HG03108 (cell line): ENCODE results near the gene FAM193A.
"Not testable (repeated sequence)": the region's sequence is repeated elsewhere in the genome, so short reads cannot be mapped to it uniquely, and the experiment has no call there.

ENCODE experiments used
- ATAC-seq: cut with Tn5 transposase; IDR thresholded peaks from one replicate; pipeline ENCODE4 v1.9.1; 2021; ENCODE audit warnings: moderate library complexity; ENCODE audit not compliant: unreplicated experiment

Gene FAM193A

DNA sequence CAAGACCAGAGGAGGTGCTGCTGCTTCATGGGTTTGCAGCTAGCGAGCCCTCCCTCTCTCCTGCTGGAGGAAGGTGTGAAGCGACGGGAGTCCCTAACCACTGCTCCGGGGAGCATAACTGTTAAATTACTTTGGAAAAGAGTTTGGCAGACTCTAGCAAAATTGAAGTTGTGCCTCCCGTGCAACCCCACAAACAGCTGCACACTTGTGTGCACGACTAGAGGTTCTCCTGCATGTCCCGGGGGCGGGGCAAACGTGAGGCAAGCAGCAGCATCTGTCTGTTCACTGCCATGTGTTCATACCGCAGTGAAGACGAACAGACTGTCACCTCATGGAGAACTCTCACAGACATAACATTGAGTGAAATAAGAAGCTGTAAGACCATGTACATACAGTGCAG, 185.1 kb downstream of the FAM193A start:
- ATAC-seq = no peak

GRCh38 chr4:2722033-2722432, 185.6 kb downstream of the FAM193A start:
- no peak for ATAC-seq

GRCh38 chr4:2723751-2724150, 187.3 kb downstream of the FAM193A start:
- ATAC-seq = no peak

DNA sequence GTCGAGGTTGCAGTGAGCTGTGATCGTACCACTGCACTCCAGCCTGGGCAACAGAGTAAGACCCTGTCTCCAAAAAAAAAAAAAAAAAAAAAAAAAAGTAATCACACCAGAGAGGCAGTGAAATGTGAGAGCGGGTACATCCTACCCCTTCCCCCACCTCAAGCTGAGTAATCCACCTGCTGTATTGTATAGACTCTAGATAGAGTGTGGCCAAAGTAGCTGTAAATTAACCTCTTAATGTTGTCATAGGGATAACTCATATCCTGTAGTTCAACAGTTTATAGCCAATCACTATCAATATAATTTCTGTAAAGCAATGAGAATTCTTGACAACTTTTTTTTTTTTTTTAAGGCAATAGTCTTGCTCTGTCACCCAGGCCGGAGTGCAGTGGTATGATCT, 188.9 kb downstream of the FAM193A start:
- no peak for ATAC-seq

DNA sequence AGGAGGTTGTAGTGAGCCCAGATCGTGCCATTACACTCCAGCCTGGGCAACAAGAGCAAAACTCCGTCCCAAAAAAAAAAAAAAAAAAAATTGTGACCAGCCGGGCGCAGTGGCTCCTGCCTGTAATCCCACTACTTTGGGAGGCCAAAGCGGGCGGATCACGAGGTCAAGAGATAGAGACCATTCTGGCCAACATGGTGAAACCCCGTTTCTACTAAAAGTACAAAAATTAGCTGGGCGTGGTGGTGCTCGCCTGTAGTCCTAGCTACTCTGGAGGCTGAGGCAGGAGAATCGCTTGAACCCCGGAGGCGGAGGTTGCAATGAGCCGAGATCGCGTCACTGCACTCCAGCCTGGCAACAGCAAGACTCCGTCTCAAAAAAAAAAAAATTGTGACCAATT, 190.4 kb downstream of the FAM193A start:
- ATAC-seq = not testable (repeated sequence)

DNA sequence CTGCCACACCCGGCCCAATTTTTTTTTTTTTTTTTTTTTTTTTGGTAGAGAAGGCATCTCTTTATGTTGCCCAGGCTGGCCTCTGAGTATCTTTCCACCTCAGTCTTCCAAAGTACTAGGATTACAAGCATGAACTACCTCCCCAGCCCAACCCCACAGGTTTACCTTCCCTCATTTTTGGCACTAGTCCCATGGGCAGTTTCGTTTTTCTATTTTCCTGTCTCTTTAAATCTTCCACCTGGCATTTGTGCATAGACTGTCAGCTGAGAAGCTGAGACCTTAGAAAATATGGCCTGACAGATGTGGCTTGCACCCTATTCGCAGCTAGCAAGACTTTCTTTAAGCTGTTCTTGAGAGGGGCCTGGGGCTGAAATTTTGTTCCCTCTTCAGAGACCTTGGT, 191.8 kb downstream of the FAM193A start:
- ATAC-seq = no peak

GRCh38 chr4:2728806-2729532, 192.5 kb downstream of the FAM193A start:
- ATAC-seq = no peak

DNA sequence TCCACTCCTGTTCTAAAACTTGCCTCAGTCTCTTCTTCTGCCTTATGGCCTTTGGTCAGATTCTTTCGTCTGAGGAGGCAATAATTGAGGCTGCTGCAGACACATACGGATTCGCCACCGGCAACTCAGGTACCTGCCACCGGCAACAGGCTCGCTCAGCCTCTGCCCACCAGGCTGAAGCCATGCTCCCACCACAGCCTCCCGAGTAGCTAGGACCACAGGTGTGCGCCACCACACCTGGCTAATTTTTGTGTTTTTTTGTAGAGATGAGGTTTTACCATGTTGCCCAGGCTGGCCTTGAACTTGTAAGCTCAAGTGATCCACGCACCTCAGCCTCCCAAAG, 193.1 kb downstream of the FAM193A start:
- ATAC-seq = no peak

GRCh38 chr4:2731907-2732317, 195.5 kb downstream of the FAM193A start:
- ATAC-seq = no peak

DNA sequence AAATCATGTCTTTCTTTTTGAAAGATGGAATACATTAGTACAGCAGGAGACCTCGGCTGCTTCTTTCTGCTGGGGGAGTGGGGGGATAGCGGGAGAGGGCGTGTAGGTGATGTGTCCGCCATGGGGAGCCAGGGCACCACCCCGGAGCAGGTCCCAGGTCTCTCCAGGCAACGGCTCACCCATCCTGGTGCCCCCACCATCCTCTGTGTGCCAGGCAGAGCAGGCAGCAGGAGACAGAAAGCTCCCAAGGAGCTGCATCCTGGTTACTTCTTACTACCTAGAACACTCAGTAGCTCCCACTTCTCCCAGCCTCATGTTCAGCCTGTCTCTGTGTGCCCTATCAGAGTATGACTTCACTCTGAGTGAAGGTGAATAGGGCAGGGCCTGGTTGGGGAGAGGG, 196.1 kb downstream of the FAM193A start:
- no peak for ATAC-seq

DNA sequence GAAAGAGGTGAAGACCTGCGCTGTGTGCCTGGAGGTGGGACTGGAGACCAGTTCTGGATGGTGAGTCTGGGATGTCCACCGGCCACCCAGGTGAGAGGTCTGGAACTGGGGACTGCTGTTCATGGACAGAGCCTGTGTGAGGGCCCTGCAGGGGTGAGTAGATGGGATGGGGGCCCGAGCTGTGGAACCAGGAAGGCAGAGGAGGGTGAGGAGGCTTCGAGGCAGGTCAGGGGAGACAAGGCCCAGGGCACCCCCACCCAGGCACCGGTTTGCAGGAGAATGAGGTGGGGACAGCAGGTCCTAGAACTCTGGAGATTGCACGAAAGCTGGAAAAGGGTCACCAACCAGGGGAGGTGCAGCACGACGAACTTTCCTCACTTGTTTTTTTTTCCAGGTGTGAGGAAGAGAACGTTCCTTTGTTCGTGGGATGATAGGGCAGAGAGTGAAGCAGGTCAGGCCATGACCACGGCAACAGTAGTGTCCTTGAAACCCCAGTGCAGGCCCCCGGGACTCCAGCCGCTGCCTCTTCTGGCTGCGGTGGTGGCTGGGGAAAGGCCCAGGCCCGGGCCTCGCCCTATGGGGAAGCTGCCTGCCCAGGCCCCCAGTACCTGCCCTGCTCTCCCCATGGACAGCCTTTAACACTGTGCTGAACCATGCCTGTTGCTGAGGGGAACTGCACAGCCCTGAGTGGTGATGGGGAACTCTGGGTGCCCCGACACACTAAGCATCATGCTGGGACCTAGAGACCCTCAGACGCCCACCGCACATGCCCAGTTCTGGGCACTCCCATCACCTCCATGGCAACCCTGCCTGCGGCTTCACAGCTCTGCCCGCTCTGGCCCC, 196.8 kb downstream of the FAM193A start:
- no peak for ATAC-seq

DNA sequence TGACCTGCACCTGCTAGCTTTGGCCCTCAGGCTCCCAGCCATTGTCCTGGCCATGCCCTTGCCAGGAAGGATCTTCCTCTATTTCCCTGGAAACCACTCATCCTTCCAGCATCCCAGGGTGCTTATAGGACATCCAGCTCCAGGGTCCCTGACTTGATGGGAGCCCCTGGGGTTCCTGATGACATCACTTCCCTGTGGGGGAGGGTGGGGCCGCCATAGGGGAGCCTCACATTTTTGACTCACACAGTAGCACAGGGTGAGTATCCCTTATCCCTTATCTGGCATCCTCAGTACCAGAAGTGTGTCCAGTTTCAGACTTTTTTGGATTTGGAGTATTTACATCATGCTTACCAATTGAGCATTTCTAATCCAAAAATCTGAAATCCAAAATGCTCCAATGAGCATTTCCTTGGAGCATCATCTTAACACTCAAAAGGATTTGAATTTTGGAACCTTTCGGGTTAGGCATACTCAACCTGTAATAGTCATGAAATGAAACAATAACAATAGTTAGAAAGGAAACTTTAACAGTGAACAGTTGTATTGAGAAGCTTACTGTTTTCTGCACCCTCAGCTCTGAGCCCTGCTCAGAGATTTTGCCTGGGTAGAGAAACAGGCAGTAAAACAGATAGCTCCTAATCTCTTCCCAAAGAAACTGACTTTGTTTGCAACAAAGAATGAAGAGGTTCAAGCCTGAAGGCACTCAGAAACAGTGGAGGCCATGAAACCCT, 197.6 kb downstream of the FAM193A start:
- no peak for ATAC-seq

GRCh38 chr4:2734612-2735011, 198.2 kb downstream of the FAM193A start:
- ATAC-seq = no peak

DNA sequence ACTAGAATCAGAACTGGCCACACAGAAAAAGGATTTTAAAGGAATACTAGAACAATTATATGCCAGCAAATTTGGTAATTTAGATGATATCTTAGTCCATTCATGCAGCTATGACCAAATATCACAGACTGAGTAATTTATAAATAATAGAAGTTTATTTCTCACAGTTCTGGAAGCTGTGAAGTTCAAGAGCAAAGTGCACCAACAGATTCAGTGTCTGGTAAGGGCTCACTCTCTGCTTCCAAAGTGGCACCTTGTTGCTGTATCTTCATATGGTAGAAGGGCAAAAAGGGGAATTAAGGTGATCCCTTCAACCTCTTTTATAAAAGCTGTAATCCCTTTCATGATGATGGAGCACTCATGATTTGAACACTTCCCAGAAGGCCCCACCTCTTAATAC, 199.4 kb downstream of the FAM193A start:
- ATAC-seq = no peak

GRCh38 chr4:2738296-2738695, 201.8 kb downstream of the FAM193A start:
- ATAC-seq = not testable (repeated sequence)

- ATAC-seq = no peak
These were observed 205.2 kb downstream of the FAM193A start for GRCh38 chr4:2741626-2742025.

GRCh38 chr4:2742081-2742822, 205.8 kb downstream of the FAM193A start:
- no peak for ATAC-seq

GRCh38 chr4:2742823-2743517, 206.5 kb downstream of the FAM193A start:
- no peak for ATAC-seq

- ATAC-seq = no peak
These were observed 207.3 kb downstream of the FAM193A start for GRCh38 chr4:2743518-2744445.
